GM23338 (cell line): ENCODE results near the gene RSPH1.

Experiments used
- CREB1 ChIP-seq: fragments of 250-450 bp; sonication (Bioruptor Pico); IDR thresholded peaks from 2 replicates; pipeline ENCODE4 v1.5.0; 2020; ENCODE audit warnings: low read depth, mild to moderate bottlenecking, moderate library complexity
- ETS1 ChIP-seq: IDR thresholded peaks from 2 replicates; pipeline ENCODE4 v1.6.1; 2016; ENCODE audit warnings: antibody characterized with exemption
- EZH2 ChIP-seq: fragments of 200-600 bp; sonication (generic); IDR thresholded peaks from one replicate; pipeline ENCODE4 v1.8.0; 2017; ENCODE audit warnings: antibody characterized with exemption, mild to moderate bottlenecking, low read depth; ENCODE audit not compliant: unreplicated experiment
- EZH2phosphoT487 ChIP-seq: fragments of 200-600 bp; sonication (generic); IDR thresholded peaks from one replicate; pipeline ENCODE4 v1.8.1; 2018; ENCODE audit warnings: antibody characterized with exemption; ENCODE audit not compliant: unreplicated experiment
- JUNB ChIP-seq: IDR thresholded peaks from one replicate; pipeline ENCODE4 v1.6.1; 2016; ENCODE audit warnings: antibody characterized with exemption; ENCODE audit not compliant: unreplicated experiment
- POLR2AphosphoS5 ChIP-seq: IDR thresholded peaks from 2 replicates; pipeline ENCODE4 v1.6.1; 2016; ENCODE audit warnings: antibody characterized with exemption, low read depth
- REST ChIP-seq: IDR thresholded peaks from one replicate; pipeline ENCODE4 v1.6.1; 2018; ENCODE audit warnings: antibody characterized with exemption; ENCODE audit not compliant: unreplicated experiment
- ZNF114 ChIP-seq: fragments of 250-450 bp; sonication (Bioruptor Pico); IDR thresholded peaks from 2 replicates; pipeline ENCODE4 v1.5.0; 2020; ENCODE audit warnings: mild to moderate bottlenecking, moderate library complexity
- ZNF331 ChIP-seq: fragments of 250-450 bp; sonication (Bioruptor Pico); IDR thresholded peaks from 2 replicates; pipeline ENCODE4 v1.5.0; 2020; ENCODE audit warnings: low read depth, mild to moderate bottlenecking, moderate library complexity
- TF ChIP-seq, protein P1 (sequence below), 2 experiments: fragments of 200-600 bp in 1 of 2; sonication (generic) in 1 of 2; conservative IDR thresholded peaks; 2 replicates each; pipeline versions ENCODE4 v1.5.1 to v1.6.1; 2016 to 2017; ENCODE audit warnings: antibody characterized with exemption in 2 of 2, low read depth in 2 of 2, mild to moderate bottlenecking in 2 of 2, moderate library complexity in 1 of 2

DNA sequence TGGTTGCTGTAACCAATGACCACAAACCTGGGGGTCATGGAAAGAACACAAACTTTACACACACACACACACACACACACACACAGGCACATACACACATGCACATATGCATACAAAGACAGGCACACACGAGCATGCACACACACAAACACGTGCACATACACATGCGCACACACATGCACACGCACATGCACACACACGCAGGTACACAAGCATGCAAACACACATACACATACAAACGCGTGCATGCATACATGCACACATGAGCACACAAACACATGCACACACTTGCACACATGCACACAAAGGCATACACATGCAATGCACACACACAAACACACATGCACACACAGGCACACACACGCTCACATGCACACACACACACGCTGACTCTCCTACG is 48.3 kb downstream of the RSPH1 start:
- TF ChIP-seq, protein P1, sequence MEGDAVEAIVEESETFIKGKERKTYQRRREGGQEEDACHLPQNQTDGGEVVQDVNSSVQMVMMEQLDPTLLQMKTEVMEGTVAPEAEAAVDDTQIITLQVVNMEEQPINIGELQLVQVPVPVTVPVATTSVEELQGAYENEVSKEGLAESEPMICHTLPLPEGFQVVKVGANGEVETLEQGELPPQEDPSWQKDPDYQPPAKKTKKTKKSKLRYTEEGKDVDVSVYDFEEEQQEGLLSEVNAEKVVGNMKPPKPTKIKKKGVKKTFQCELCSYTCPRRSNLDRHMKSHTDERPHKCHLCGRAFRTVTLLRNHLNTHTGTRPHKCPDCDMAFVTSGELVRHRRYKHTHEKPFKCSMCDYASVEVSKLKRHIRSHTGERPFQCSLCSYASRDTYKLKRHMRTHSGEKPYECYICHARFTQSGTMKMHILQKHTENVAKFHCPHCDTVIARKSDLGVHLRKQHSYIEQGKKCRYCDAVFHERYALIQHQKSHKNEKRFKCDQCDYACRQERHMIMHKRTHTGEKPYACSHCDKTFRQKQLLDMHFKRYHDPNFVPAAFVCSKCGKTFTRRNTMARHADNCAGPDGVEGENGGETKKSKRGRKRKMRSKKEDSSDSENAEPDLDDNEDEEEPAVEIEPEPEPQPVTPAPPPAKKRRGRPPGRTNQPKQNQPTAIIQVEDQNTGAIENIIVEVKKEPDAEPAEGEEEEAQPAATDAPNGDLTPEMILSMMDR (conservative IDR thresholded peaks at IDR 0.05; ENCODE audit: low read depth in 2 of 2): no peak
- TF ChIP-seq POLR2AphosphoS5 (no peak), EZH2 (no peak), EZH2phosphoT487 (no peak), REST (no peak), ETS1 (no peak), JUNB (no peak), ZNF114 (CRISPR knock-in tag) (no peak), ZNF331 (CRISPR knock-in tag) (no peak), CREB1 (CRISPR knock-in tag) (no peak)
